Smooth muscle cell (in vitro differentiated cells): Measurements from ENCODE around the gene MYG1. TPM values are rescaled to one million over a fixed set of nuclear protein-coding genes. Genes with fewer than 3 reads are reported as not detected.

Experiments
- DNase-seq: peaks from one replicate; lab custom pipeline; 2025; ENCODE audit not compliant: unreplicated experiment; lab: John Stamatoyannopoulos, UW
- H2AFZ ChIP-seq: fragments of 200-600 bp; sonication (generic); 2 replicates; pipeline ENCODE4 v1.6.0; 2016; ENCODE audit warnings: antibody characterized with exemption, low read depth, mild to moderate bottlenecking
- H3F3A ChIP-seq: fragments of 200-600 bp; sonication (generic); 2 replicates; pipeline ENCODE4 v1.6.0; 2017; ENCODE audit warnings: antibody characterized with exemption, low read depth
- H3K27ac ChIP-seq: fragments of 200-600 bp; sonication (generic); 2 replicates; pipeline ENCODE4 v1.5.1; 2016; ENCODE audit warnings: low read depth, mild to moderate bottlenecking
- H3K27me3 ChIP-seq: fragments of 200-600 bp; sonication (generic); 2 replicates; pipeline ENCODE4 v1.6.1; 2016; ENCODE audit warnings: low read depth, mild to moderate bottlenecking
- H3K36me3 ChIP-seq: fragments of 200-600 bp; sonication (generic); 2 replicates; pipeline ENCODE4 v1.5.1; 2016; ENCODE audit warnings: low read depth
- H3K4me1 ChIP-seq: fragments of 200-600 bp; sonication (generic); 2 replicates; pipeline ENCODE4 v1.5.1; 2016; ENCODE audit warnings: low read depth
- H3K4me2 ChIP-seq: fragments of 200-600 bp; sonication (generic); 2 replicates; pipeline ENCODE4 v1.6.0; 2016; ENCODE audit warnings: mild to moderate bottlenecking
- H3K4me3 ChIP-seq: fragments of 200-600 bp; sonication (generic); 2 replicates; pipeline ENCODE4 v1.5.1; 2016; ENCODE audit warnings: mild to moderate bottlenecking
- H3K79me2 ChIP-seq: fragments of 200-600 bp; sonication (generic); 2 replicates; pipeline ENCODE4 v1.6.0; 2016; ENCODE audit warnings: low read depth, mild to moderate bottlenecking
- H3K9ac ChIP-seq: fragments of 200-600 bp; sonication (generic); 2 replicates; pipeline ENCODE4 v1.6.0; 2016; ENCODE audit warnings: low read depth
- H3K9me3 ChIP-seq: fragments of 200-600 bp; sonication (generic); replicated peaks from 2 replicates; pipeline ENCODE4 v1.5.1; 2016; ENCODE audit warnings: low read depth
- H4K20me1 ChIP-seq: fragments of 200-600 bp; sonication (generic); 2 replicates; pipeline ENCODE4 v1.6.0; 2016; ENCODE audit warnings: low read depth
- WGBS: methylation state at CpG from one replicate; pipeline ENCODE4 v1.1.7; 2016; ENCODE audit warnings: low lambda C conversion rate; 5-methylcytosine and 5-hydroxymethylcytosine counted together
- polyA plus RNA-seq: library from polyadenylated mRNA; unstranded; fragments of >200 nt; fragmentation: Nextera tagmentation; extraction: Ambion mirVana; gene quantifications from 2 replicates; pipeline ENCODE4 v1.2.1, GENCODE V29; 2016
- total RNA-seq: library from RNA; depleted of rRNA; stranded (reverse); fragments of >200 nt; gene quantifications from 2 replicates; pipeline ENCODE4 v1.2.3, GENCODE V29; 2014
- TF ChIP-seq, protein P1 (sequence below): fragments of 200-600 bp; sonication (generic); IDR thresholded peaks from 2 replicates; pipeline ENCODE4 v1.5.1; 2017; ENCODE audit warnings: borderline replicate concordance, mild to moderate bottlenecking, antibody characterized with exemption; ENCODE audit not compliant: insufficient read depth, poor library complexity, severe bottlenecking

Gene MYG1
- total and polyA plus RNA-seq, 2 experiments from 2014 or later, result 30.8 to 56.9 TPM

DNA sequence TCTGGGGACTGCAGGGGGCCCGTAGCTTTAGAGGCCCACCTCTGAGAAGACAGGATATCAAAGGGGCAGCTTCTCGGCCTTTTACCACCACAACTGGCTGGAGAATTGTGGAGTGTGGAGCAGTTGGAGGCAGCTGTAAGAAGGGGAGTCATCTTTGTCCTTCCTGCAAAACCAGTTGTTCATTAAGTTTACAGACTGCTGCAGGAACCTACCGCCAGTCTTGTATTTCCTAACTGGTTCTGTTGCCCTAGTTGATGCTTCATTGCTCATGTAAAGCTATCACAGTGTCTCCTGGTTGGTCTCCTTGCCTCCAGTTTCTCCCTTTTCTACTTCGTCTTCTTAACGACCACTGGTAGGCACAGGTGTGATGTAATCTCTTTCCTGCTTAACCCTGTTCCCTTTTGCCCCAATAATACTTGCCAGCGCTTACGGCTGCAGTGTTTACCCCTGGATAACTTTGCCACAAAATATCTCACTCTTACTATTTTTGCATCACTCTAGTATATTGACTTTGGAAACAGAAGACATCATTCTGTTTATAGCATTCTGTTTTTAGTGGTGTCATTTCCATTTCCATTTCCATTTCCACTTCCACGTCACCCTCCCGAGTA lies 19.5 kb upstream of the MYG1 start:
- Histone ChIP-seq H2AFZ (no peak overlapping the region), H3K36me3 (no peaks in the 10 kb centered on the region), H3K27ac (no peak overlapping the region), H3F3A (no peaks in the 10 kb centered on the region), H3K27me3 (no peaks in the 10 kb centered on the region), H3K4me2 (no peak overlapping the region), H4K20me1 (no peaks in the 10 kb centered on the region), H3K4me3 (no peak overlapping the region), H3K79me2 (no peaks in the 10 kb centered on the region), H3K9ac (no peak overlapping the region), H3K4me1 (no peaks in the 10 kb centered on the region), H3K9me3 (no peaks in the 10 kb centered on the region)
- TF ChIP-seq, protein P1, sequence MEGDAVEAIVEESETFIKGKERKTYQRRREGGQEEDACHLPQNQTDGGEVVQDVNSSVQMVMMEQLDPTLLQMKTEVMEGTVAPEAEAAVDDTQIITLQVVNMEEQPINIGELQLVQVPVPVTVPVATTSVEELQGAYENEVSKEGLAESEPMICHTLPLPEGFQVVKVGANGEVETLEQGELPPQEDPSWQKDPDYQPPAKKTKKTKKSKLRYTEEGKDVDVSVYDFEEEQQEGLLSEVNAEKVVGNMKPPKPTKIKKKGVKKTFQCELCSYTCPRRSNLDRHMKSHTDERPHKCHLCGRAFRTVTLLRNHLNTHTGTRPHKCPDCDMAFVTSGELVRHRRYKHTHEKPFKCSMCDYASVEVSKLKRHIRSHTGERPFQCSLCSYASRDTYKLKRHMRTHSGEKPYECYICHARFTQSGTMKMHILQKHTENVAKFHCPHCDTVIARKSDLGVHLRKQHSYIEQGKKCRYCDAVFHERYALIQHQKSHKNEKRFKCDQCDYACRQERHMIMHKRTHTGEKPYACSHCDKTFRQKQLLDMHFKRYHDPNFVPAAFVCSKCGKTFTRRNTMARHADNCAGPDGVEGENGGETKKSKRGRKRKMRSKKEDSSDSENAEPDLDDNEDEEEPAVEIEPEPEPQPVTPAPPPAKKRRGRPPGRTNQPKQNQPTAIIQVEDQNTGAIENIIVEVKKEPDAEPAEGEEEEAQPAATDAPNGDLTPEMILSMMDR, result no peak
- WGBS, result 96% methylated on average over 9 of the region's 9 CpGs
- no peak for DNase-seq

DNA sequence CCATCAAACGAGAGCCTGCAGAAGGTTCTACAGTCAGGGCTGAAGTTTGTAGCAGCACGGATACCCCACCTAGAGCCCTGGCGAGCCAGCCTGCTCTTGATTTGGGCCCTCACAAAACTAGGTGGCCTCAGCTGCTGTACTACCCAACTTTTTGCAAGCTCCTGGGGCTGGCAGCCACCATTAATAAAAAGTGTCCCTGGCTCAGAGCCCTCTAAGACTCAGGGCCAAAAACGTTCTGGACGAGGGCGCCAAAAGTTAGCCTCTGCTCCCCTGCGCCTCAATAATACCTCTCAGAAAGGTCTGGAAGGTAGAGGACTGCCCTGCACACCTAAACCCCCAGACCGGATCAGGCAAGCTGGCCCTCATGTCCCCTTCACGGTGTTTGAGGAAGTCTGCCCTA lies 13.0 kb upstream of the MYG1 start:
- Histone ChIP-seq H3K9ac (no peak overlapping the region), H3K4me3 (no peak overlapping the region), H3K79me2 (no peaks in the 10 kb centered on the region), H3K4me1 (no peaks in the 10 kb centered on the region), H3K27ac (no peak overlapping the region), H3K27me3 (no peaks in the 10 kb centered on the region), H2AFZ (no peak overlapping the region), H3K9me3 (no peaks in the 10 kb centered on the region), H4K20me1 (no peaks in the 10 kb centered on the region), H3K4me2 (no peak overlapping the region), H3K36me3 (no peaks in the 10 kb centered on the region), H3F3A (no peaks in the 10 kb centered on the region)
- 95% methylated on average over 9 of the region's 9 CpGs for WGBS
- TF ChIP-seq, protein P1, result no peak
- DNase-seq, result no peak

DNA sequence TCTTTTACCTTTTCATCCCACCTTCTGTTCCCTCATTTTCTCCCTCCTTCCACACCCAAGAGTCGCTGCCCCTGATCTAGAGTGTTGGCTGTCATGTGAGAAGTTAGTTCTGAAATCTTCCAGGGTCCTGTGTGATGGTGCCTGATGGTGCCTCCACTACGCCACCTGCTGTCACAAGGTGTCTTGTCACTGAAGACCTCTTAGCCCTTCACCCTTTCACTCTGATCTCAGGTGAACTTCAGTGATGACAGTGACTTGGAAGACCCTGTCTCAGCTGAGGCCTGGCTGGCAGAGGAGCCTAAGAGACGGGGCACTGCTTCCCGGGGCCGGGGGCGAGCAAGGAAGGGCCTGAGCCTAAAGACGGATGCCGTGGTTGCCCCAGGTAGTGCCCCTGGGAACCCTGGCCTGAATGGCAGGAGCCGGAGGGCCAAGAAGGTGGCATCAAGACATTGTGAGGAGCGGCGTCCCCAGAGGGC lies 11.7 kb upstream of the MYG1 start:
- 90% methylated on average over 11 of the region's 11 CpGs for WGBS
- Histone ChIP-seq H3K79me2 (no peaks in the 10 kb centered on the region), H3K9ac (no peak overlapping the region), H3K36me3 (no peaks in the 10 kb centered on the region), H4K20me1 (no peaks in the 10 kb centered on the region), H3K4me2 (no peak overlapping the region), H3K9me3 (no peaks in the 10 kb centered on the region), H3K27me3 (no peaks in the 10 kb centered on the region), H2AFZ (no peak overlapping the region), H3K4me3 (no peak overlapping the region), H3K4me1 (no peaks in the 10 kb centered on the region), H3K27ac (no peak overlapping the region), H3F3A (no peaks in the 10 kb centered on the region)
- peak; percentile 4 for DNase-seq
- TF ChIP-seq, protein P1, result peak; percentile 60

DNA sequence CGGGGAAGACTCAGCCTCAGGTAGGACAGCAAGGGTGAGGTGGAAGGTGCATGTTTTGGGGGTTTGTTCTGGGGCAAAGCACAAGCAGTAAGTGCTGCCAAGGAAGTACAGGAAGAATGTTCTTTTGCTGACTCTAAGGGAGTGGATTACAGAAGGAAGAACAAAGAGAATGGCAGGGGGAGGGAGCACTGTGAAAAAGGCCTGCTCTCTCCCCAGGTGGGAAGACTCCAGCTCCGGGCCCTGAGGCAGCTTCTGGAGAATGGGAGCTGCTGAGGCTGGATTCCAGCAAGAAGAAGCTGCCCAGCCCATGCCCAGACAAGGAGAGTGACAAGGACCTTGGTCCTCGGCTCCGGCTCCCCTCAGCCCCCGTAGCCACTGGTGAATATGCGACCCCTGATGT lies 11.2 kb upstream of the MYG1 start:
- Histone ChIP-seq H3K9me3 (no peaks in the 10 kb centered on the region), H3K36me3 (no peaks in the 10 kb centered on the region), H2AFZ (no peak overlapping the region), H4K20me1 (no peaks in the 10 kb centered on the region), H3K27ac (no peak overlapping the region), H3K79me2 (no peaks in the 10 kb centered on the region), H3K9ac (no peak overlapping the region), H3K4me1 (no peaks in the 10 kb centered on the region), H3K27me3 (no peaks in the 10 kb centered on the region), H3K4me2 (no peak overlapping the region), H3F3A (no peaks in the 10 kb centered on the region), H3K4me3 (no peak overlapping the region)
- TF ChIP-seq, protein P1, result no peak
- WGBS, result 96% methylated on average over 6 of the region's 6 CpGs
- DNase-seq, result no peak
